ENCODE results near the gene KMO. TPM values are rescaled to one million over a fixed set of nuclear protein-coding genes. Genes with fewer than 3 reads are reported as not detected.

Gene KMO
- total and polyA plus RNA-seq, 2 experiments from 2014 or later, result 0.05 TPM; not detected in 1

DNA sequence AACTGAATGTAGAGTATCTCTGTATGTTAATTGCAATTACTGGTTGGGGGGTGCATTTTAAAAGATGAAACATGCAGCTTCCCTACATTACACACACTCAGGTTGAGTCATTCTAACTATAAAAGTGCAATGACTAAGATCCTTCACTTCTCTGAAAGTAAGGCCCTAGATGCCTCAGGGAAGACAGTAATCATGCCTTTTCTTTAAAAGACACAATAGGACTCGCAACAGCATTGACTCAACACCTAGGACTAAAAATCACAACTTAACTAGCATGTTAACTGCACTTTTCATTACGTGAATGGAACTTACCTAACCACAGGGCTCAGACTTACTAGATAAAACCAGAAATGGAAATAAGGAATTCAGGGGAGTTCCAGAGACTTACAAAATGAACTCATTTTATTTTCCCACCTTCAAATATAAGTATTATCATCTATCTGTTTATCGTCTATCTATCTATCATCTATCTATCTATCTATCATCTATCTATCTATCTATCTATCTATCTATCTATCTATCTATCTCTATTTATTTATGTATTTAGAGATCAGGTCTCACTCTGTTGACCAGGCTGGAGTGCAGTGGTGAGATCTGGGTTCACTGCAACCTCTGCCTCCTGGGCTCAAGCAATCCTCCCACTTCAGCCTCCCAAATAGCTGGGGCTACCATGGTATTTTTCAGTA is 60.2 kb downstream of the KMO start (continued):
- TF ChIP-seq, protein P1, sequence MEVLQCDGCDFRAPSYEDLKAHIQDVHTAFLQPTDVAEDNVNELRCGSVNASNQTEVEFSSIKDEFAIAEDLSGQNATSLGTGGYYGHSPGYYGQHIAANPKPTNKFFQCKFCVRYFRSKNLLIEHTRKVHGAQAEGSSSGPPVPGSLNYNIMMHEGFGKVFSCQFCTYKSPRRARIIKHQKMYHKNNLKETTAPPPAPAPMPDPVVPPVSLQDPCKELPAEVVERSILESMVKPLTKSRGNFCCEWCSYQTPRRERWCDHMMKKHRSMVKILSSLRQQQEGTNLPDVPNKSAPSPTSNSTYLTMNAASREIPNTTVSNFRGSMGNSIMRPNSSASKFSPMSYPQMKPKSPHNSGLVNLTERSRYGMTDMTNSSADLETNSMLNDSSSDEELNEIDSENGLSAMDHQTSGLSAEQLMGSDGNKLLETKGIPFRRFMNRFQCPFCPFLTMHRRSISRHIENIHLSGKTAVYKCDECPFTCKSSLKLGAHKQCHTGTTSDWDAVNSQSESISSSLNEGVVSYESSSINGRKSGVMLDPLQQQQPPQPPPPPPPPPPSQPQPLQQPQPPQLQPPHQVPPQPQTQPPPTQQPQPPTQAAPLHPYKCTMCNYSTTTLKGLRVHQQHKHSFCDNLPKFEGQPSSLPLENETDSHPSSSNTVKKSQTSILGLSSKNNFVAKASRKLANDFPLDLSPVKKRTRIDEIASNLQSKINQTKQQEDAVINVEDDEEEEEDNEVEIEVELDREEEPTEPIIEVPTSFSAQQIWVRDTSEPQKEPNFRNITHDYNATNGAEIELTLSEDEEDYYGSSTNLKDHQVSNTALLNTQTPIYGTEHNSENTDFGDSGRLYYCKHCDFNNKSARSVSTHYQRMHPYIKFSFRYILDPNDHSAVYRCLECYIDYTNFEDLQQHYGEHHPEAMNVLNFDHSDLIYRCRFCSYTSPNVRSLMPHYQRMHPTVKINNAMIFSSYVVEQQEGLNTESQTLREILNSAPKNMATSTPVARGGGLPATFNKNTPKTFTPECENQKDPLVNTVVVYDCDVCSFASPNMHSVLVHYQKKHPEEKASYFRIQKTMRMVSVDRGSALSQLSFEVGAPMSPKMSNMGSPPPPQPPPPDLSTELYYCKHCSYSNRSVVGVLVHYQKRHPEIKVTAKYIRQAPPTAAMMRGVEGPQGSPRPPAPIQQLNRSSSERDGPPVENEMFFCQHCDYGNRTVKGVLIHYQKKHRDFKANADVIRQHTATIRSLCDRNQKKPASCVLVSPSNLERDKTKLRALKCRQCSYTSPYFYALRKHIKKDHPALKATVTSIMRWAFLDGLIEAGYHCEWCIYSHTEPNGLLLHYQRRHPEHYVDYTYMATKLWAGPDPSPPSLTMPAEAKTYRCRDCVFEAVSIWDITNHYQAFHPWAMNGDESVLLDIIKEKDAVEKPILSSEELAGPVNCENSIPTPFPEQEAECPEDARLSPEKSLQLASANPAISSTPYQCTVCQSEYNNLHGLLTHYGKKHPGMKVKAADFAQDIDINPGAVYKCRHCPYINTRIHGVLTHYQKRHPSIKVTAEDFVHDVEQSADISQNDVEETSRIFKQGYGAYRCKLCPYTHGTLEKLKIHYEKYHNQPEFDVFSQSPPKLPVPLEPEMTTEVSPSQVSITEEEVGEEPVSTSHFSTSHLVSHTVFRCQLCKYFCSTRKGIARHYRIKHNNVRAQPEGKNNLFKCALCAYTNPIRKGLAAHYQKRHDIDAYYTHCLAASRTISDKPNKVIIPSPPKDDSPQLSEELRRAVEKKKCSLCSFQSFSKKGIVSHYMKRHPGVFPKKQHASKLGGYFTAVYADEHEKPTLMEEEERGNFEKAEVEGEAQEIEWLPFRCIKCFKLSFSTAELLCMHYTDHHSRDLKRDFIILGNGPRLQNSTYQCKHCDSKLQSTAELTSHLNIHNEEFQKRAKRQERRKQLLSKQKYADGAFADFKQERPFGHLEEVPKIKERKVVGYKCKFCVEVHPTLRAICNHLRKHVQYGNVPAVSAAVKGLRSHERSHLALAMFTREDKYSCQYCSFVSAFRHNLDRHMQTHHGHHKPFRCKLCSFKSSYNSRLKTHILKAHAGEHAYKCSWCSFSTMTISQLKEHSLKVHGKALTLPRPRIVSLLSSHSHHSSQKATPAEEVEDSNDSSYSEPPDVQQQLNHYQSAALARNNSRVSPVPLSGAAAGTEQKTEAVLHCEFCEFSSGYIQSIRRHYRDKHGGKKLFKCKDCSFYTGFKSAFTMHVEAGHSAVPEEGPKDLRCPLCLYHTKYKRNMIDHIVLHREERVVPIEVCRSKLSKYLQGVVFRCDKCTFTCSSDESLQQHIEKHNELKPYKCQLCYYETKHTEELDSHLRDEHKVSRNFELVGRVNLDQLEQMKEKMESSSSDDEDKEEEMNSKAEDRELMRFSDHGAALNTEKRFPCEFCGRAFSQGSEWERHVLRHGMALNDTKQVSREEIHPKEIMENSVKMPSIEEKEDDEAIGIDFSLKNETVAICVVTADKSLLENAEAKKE (CRISPR knock-in tag; IDR thresholded peaks at IDR 0.05), result no peak
- TF ChIP-seq STAT1 (IDR thresholded peaks at IDR 0.05; ENCODE audit: unreplicated experiment), result no peak
- TF ChIP-seq JUNB (IDR thresholded peaks at IDR 0.05; ENCODE audit: unreplicated experiment), result no peak
- TF ChIP-seq EZH2phosphoT487 (IDR thresholded peaks at IDR 0.05; ENCODE audit: unreplicated experiment), result no peak

DNA sequence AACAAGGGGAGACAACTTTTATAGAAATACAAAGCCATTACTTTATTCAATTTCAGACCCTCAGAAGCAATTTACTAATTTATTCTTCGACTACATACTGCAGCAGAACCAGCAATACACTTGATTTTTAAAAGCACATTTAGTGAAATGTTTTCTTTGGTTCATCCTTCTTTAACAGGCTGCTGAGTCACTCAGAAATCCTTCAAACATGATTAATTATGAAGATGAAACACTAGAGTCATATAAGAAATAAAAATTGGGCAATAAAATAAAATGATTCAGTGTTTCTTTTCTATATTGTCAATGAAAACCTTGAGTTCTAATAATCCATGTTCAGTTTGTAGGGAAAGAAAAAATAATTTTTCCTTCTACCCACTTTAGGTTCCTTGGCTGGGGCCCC is 61.0 kb downstream of the KMO start:
- H3K4me2 ChIP-seq, result no peak overlapping the region
- H3K27me3 ChIP-seq (ENCODE audit: insufficient read depth), result no peaks in the 10 kb centered on the region
- no peak for ATAC-seq
- no peak overlapping the region for H3K27ac ChIP-seq (ENCODE audit: low read depth)
- Mint-ChIP-seq H3K4me1 (peaks cover 5% of the 10 kb centered on the region; the same call in 2 of the 3 replicates), H3K36me3 (ENCODE audit: low read depth) (no peaks in the 10 kb centered on the region), H3K27me3 (ENCODE audit: insufficient read depth, low read depth, poor library complexity) (no peaks in the 10 kb centered on the region), H3K4me3 (no peak overlapping the region), H3K9me3 (no peaks in the 10 kb centered on the region), H3K27ac (no peak overlapping the region; the same call in 1 of the 2 replicates)
- H3K36me3 ChIP-seq (ENCODE audit: insufficient read depth), result no peaks in the 10 kb centered on the region
- no peaks in the 10 kb centered on the region for H3F3A ChIP-seq (replicated peaks; ENCODE audit: low read depth)
- TF ChIP-seq EZH2 (IDR thresholded peaks at IDR 0.05; ENCODE audit: low read depth, unreplicated experiment), result no peak
- TF ChIP-seq, protein P1 (CRISPR knock-in tag; IDR thresholded peaks at IDR 0.05), result no peak
- H2AFZ ChIP-seq, result no peak overlapping the region
- DNase-seq (ENCODE audit: low spot score), result no peak
- H3K9me2 ChIP-seq (ENCODE audit: insufficient read depth), result no peaks in the 10 kb centered on the region
- H3K4me3 ChIP-seq, result no peak overlapping the region
- H4K20me1 ChIP-seq (replicated peaks; ENCODE audit: insufficient read depth), result no peaks in the 10 kb centered on the region
- no peaks in the 10 kb centered on the region for H3K4me1 ChIP-seq (ENCODE audit: insufficient read depth)
- H3K79me2 ChIP-seq (replicated peaks; ENCODE audit: insufficient read depth), result no peaks in the 10 kb centered on the region

Data from GM23338 (cell line).